ENCODE measurements around the gene BHLHA9.
A peak's percentile ranks its signal among the peaks of the same experiment; 100 is the strongest.
"Not testable (repeated sequence)": the region's sequence is repeated elsewhere in the genome, so short reads cannot be mapped to it uniquely, and the experiment has no call there.

Gene BHLHA9

GRCh38 chr17:1270210-1271029, at the start of gene BHLHA9:
TSS of gene BHLHA9 (plus strand) at chr17:1270444. CDS start at chr17:1270564, 120 bp downstream.
- no peak for DNase-seq

GRCh38 chr17:1221209-1221608, 49.0 kb upstream of the BHLHA9 start:
- no peak for DNase-seq

GRCh38 chr17:1222321-1222720, 47.9 kb upstream of the BHLHA9 start:
- no peak for DNase-seq

- no peak for DNase-seq
Measured at GRCh38 chr17:1223662-1224061, 46.6 kb upstream of the BHLHA9 start.

- DNase-seq = no peak
Measured at GRCh38 chr17:1224330-1224729, 45.9 kb upstream of the BHLHA9 start.

- no peak for DNase-seq
Measured at GRCh38 chr17:1226308-1226707, 43.9 kb upstream of the BHLHA9 start.

- no peak for DNase-seq
Measured at GRCh38 chr17:1227365-1227764, 42.9 kb upstream of the BHLHA9 start.

- DNase-seq = no peak
Measured at GRCh38 chr17:1227917-1228780, 42.1 kb upstream of the BHLHA9 start.

- DNase-seq = no peak
Measured at GRCh38 chr17:1228781-1229348, 41.4 kb upstream of the BHLHA9 start.

GRCh38 chr17:1229349-1229899, 40.8 kb upstream of the BHLHA9 start:
- no peak for DNase-seq

GRCh38 chr17:1229900-1230501, 40.2 kb upstream of the BHLHA9 start:
- DNase-seq = no peak

GRCh38 chr17:1231456-1231855, 38.8 kb upstream of the BHLHA9 start:
- DNase-seq = no peak

- no peak for DNase-seq
Measured at GRCh38 chr17:1232331-1232730, 37.9 kb upstream of the BHLHA9 start.

- DNase-seq = no peak
Measured at GRCh38 chr17:1232786-1233185, 37.5 kb upstream of the BHLHA9 start.

- no peak for DNase-seq
Measured at GRCh38 chr17:1234455-1234854, 35.8 kb upstream of the BHLHA9 start.

- DNase-seq = no peak
Measured at GRCh38 chr17:1237471-1237870, 32.8 kb upstream of the BHLHA9 start.

GRCh38 chr17:1239210-1239609, 31.0 kb upstream of the BHLHA9 start:
- DNase-seq = no peak

GRCh38 chr17:1240426-1240825, 29.8 kb upstream of the BHLHA9 start:
- not testable (repeated sequence) for DNase-seq

GRCh38 chr17:1241929-1242328, 28.3 kb upstream of the BHLHA9 start:
- DNase-seq = peak; percentile 32

GRCh38 chr17:1244606-1245012, 25.6 kb upstream of the BHLHA9 start:
- DNase-seq = no peak

GRCh38 chr17:1251866-1252608, 18.2 kb upstream of the BHLHA9 start:
- peak; percentile 68 for DNase-seq

- DNase-seq = no peak
Measured at GRCh38 chr17:1255041-1255440, 15.2 kb upstream of the BHLHA9 start.

Measured in NCI-H2081 treated with DMSO at 0.1 percent for 48 hours (cell line).